ENCODE data around the gene NCOA7. TPM values are rescaled to one million over a fixed set of nuclear protein-coding genes. Genes with fewer than 3 reads are reported as not detected.

Gene NCOA7
- total and polyA plus RNA-seq, 9 of the 15 experiments (the other 6 are each of a cell fraction or from before 2014, with no cell fraction given), result 5.8 to 14.6 (median 9.3) TPM

GRCh38 chr6:125942672-125943527 is 152.1 kb downstream of the NCOA7 start (continued):
- no peak for TF ChIP-seq CHD7 (IDR thresholded peaks at IDR 0.05; ENCODE audit: low read depth, low read length)
- no peak for TF ChIP-seq BDP1 (IDR thresholded peaks at IDR 0.05; ENCODE audit: insufficient read depth, insufficient read length)
- TF ChIP-seq CAMTA2 (CRISPR knock-in tag; conservative IDR thresholded peaks at IDR 0.05), result no peak
- no peak for TF ChIP-seq IRF1 (CRISPR knock-in tag; IDR thresholded peaks at IDR 0.05; ENCODE audit: borderline replicate concordance)
- TF ChIP-seq GTF2B (IDR thresholded peaks at IDR 0.05; ENCODE audit: extremely low read depth, insufficient read length), result no peak
- TF ChIP-seq FOS (IDR thresholded peaks at IDR 0.05; ENCODE audit: extremely low read depth, insufficient read length), result peak; percentile 27
- TF ChIP-seq CREB3L1 (IDR thresholded peaks at IDR 0.05; ENCODE audit: borderline replicate concordance, low read depth), result no peak
- no peak for TF ChIP-seq THAP12 (CRISPR knock-in tag; IDR thresholded peaks at IDR 0.05)
- TF ChIP-seq STAT5B (CRISPR knock-in tag; IDR thresholded peaks at IDR 0.05), result no peak
